Neuron (in vitro differentiated cells): ENCODE measurements around the gene OR52E8.

ENCODE experiments used
- H2AFZ ChIP-seq: one replicate; pipeline ENCODE4 v1.6.1; 2013; ENCODE audit warnings: low read depth, mild to moderate bottlenecking, inconsistent platforms, low read length, moderate library complexity
- H3K27me3 ChIP-seq: one replicate; pipeline ENCODE4 v1.6.1; 2013; ENCODE audit warnings: low read length; ENCODE audit not compliant: insufficient read depth
- H3K36me3 ChIP-seq: one replicate; pipeline ENCODE4 v1.6.1; 2013; ENCODE audit warnings: low read length; ENCODE audit not compliant: insufficient read depth
- H3K4me1 ChIP-seq: one replicate; pipeline ENCODE4 v1.6.1; 2013; ENCODE audit warnings: low read length; ENCODE audit not compliant: insufficient read depth
- H3K4me3 ChIP-seq: 2 replicates; pipeline ENCODE4 v1.5.1; 2013; ENCODE audit warnings: mild to moderate bottlenecking, low read length, moderate library complexity
- H3K9me3 ChIP-seq: one replicate; pipeline ENCODE4 v1.6.1; 2013; ENCODE audit warnings: low read length

The OR52E8 gene

DNA sequence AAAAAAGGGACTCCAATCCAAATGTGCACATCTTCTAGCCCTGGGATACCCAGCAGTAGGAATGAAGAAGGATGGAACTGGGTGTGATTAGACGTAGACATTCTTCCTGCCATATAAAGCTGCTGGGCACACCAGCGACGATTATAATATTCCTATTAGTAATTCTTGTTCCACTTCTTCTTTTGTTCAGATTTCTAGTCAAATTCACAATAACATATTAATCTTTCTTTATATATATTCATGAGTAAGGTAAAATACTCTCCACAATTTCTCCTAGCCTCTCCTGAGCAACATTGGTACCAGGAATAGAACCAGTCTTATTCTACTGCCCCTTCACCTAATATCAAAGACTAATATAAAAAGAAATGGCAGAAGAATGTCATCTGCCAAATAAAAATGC, at the start of gene OR52E8:
Gene OR52E8, minus strand, starts transcription at position 101 of the 400 bp plus-strand sequence. Its CDS starts 0 bp downstream, at position 101.
- H3K4me3 ChIP-seq: no peak within 1 kb of the TSS
- no peak within 1 kb of the TSS for H2AFZ ChIP-seq
- no peaks in the 10 kb centered on the region for H3K4me1 ChIP-seq
- no peaks in the 10 kb centered on the region for H3K9me3 ChIP-seq
- no peaks in the 10 kb centered on the region for H3K27me3 ChIP-seq
- H3K36me3 ChIP-seq: no peaks in the 10 kb centered on the region

GRCh38 chr11:5899534-5899933, 42.0 kb upstream of the OR52E8 start:
- H3K4me1 ChIP-seq: no peaks in the 10 kb centered on the region
- no peaks in the 10 kb centered on the region for H3K27me3 ChIP-seq
- H3K36me3 ChIP-seq: no peaks in the 10 kb centered on the region
- H3K4me3 ChIP-seq: no peak overlapping the region
- H3K9me3 ChIP-seq: no peaks in the 10 kb centered on the region
- no peak overlapping the region for H2AFZ ChIP-seq

DNA sequence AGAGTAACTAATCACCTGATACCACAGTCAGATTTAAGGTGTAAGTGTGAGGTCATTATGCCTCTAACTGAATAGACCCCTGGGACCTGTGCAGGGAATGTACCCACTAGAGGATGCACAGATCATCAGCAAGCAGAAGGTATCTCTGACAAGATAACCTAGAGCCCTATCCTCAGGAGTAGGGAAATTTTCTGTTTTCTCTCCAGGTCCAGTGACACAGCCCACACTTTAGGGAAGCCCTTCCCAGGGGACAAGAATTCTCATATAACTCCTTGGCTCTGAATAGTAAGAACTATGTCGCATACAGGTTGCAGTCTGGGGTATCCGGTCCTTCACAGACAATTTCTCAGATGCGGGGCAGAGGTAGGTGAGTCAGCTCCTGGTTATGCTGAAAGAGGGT, 35.4 kb upstream of the OR52E8 start, which contains the start of gene OR52E5:
Gene OR52E5, plus strand, starts transcription at position 301 of the 400 bp plus-strand sequence. CDS start 7,569 bp downstream, outside the sequence.
- Histone ChIP-seq H3K36me3 (no peaks in the 10 kb centered on the region), H3K4me1 (no peaks in the 10 kb centered on the region), H3K27me3 (peaks cover 2% of the 10 kb centered on the region), H2AFZ (no peak within 1 kb of the TSS), H3K4me3 (no peak within 1 kb of the TSS), H3K9me3 (no peaks in the 10 kb centered on the region)

GRCh38 chr11:5891216-5891800, 33.8 kb upstream of the OR52E8 start:
- no peaks in the 10 kb centered on the region for H3K9me3 ChIP-seq
- no peaks in the 10 kb centered on the region for H3K36me3 ChIP-seq
- no peak overlapping the region for H2AFZ ChIP-seq
- peaks cover 2% of the 10 kb centered on the region for H3K27me3 ChIP-seq
- no peaks in the 10 kb centered on the region for H3K4me1 ChIP-seq
- no peak overlapping the region for H3K4me3 ChIP-seq

- H3K36me3 ChIP-seq: no peaks in the 10 kb centered on the region
- H2AFZ ChIP-seq: no peak overlapping the region
- no peaks in the 10 kb centered on the region for H3K9me3 ChIP-seq
- no peaks in the 10 kb centered on the region for H3K4me1 ChIP-seq
- no peak overlapping the region for H3K4me3 ChIP-seq
- H3K27me3 ChIP-seq: no peaks in the 10 kb centered on the region
These were observed 30.2 kb upstream of the OR52E8 start for GRCh38 chr11:5887661-5888060.

DNA sequence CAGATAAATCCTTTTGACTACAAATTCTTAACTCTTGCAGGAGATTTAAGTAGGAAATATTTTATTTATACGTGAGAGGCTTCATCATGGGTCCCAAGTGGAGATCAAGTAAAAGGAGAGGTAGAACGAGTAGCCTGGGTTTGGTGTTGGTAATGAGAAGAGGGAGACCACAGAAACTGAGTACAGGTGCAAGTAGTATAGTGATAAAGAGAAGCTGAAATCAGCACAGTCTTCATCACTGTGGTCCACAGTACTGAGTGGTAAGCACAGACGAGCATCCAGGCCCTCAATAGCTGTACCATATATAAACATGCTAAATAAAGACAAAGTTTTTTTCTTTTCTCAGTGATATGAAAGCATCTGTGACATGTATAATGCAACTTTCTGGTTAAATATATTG, 29.7 kb upstream of the OR52E8 start:
- no peaks in the 10 kb centered on the region for H3K36me3 ChIP-seq
- no peaks in the 10 kb centered on the region for H3K4me1 ChIP-seq
- H3K4me3 ChIP-seq: no peak overlapping the region
- H2AFZ ChIP-seq: no peak overlapping the region
- H3K27me3 ChIP-seq: no peaks in the 10 kb centered on the region
- no peaks in the 10 kb centered on the region for H3K9me3 ChIP-seq

- Histone ChIP-seq H3K27me3 (no peaks in the 10 kb centered on the region), H3K9me3 (no peaks in the 10 kb centered on the region), H3K36me3 (no peaks in the 10 kb centered on the region), H2AFZ (no peak overlapping the region), H3K4me1 (no peaks in the 10 kb centered on the region), H3K4me3 (no peak overlapping the region)
These were observed 24.3 kb upstream of the OR52E8 start for GRCh38 chr11:5881756-5882155.

GRCh38 chr11:5880329-5880728, 22.8 kb upstream of the OR52E8 start, which contains the start of gene OR52E4:
Gene OR52E4, plus strand, starts transcription at chr11:5880629. Its CDS starts 3,664 bp downstream, at chr11:5884293.
- Histone ChIP-seq H3K4me1 (no peaks in the 10 kb centered on the region), H2AFZ (no peak within 1 kb of the TSS), H3K27me3 (no peaks in the 10 kb centered on the region), H3K4me3 (no peak within 1 kb of the TSS), H3K9me3 (no peaks in the 10 kb centered on the region), H3K36me3 (no peaks in the 10 kb centered on the region)

- Histone ChIP-seq H2AFZ (no peak overlapping the region), H3K27me3 (no peaks in the 10 kb centered on the region)
These were observed 21.1 kb upstream of the OR52E8 start for GRCh38 chr11:5878564-5878963.

DNA sequence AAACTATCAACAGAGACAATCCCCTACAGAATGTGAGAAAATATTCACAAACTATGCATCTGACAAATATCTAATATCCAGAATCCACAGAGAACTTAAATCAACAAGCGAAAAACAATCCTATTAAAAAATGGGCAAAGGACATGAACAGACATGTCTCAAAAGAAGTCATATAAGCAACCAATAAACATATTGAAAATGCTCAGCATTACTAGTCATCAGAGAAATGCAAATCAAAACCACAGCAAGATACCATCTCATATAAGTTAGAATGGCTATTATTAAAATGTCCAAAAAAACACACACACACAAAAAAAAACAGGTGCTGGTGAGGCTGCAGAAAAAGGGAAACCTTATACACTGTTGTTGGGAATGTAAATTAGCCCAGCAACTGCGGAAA, 8.3 kb upstream of the OR52E8 start:
- no peaks in the 10 kb centered on the region for H3K4me1 ChIP-seq
- no peaks in the 10 kb centered on the region for H3K27me3 ChIP-seq
- H3K36me3 ChIP-seq: no peaks in the 10 kb centered on the region
- H2AFZ ChIP-seq: no peak overlapping the region
- H3K4me3 ChIP-seq: no peak overlapping the region
- no peaks in the 10 kb centered on the region for H3K9me3 ChIP-seq

More at GRCh38 chr11:5878564-5878963, 21.1 kb upstream of the OR52E8 start:
- Histone ChIP-seq H3K4me3 (no peak overlapping the region), H3K36me3 (no peaks in the 10 kb centered on the region), H3K4me1 (no peaks in the 10 kb centered on the region), H3K9me3 (no peaks in the 10 kb centered on the region)

- Histone ChIP-seq H3K27me3 (no peaks in the 10 kb centered on the region), H3K4me3 (no peak overlapping the region), H3K36me3 (no peaks in the 10 kb centered on the region), H2AFZ (no peak overlapping the region), H3K9me3 (no peaks in the 10 kb centered on the region), H3K4me1 (no peaks in the 10 kb centered on the region)
These were observed 6.5 kb downstream of the OR52E8 start for GRCh38 chr11:5851002-5851401.

DNA sequence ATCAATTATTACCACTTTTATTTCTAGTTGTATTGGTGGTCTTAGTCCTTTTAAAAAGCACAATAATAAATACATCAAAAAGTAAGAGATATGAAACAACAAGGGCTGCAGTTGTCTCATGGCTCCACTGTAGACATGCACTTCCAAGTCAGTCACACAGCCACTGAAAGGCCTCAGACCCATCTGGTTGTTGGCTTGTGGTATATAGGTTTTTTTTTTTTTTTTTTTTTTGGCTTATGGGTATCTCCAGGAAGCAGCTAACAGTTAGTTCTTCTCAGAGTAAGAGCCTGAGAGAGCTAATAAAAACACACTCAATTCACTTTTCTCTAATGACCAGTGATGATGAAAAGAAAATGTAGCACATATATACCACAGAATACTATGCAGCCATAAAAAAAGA, 9.8 kb downstream of the OR52E8 start:
- H3K9me3 ChIP-seq: no peaks in the 10 kb centered on the region
- H3K4me3 ChIP-seq: no peak overlapping the region
- H3K36me3 ChIP-seq: no peaks in the 10 kb centered on the region
- no peak overlapping the region for H2AFZ ChIP-seq
- no peaks in the 10 kb centered on the region for H3K27me3 ChIP-seq
- no peaks in the 10 kb centered on the region for H3K4me1 ChIP-seq

DNA sequence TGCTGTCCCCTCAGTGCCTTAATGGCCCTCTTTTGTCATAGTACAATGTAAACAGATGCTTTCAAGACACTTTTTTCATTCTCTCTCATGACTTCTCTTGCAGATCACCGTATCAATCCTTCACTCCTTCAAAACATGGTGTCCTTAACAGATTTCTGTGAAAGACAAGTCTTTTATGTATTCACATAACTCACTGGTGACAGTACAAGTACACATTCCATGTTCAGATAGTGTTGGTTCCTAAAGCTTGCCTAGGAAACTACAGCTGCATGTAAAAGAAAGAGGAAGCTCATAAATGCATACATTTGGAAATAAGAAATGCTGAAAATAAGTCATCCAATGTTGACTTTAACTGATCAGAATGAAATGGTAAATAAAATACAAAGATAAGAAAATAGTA, 10.8 kb downstream of the OR52E8 start:
- no peaks in the 10 kb centered on the region for H3K36me3 ChIP-seq
- no peaks in the 10 kb centered on the region for H3K9me3 ChIP-seq
- H3K4me3 ChIP-seq: no peak overlapping the region
- no peaks in the 10 kb centered on the region for H3K4me1 ChIP-seq
- no peak overlapping the region for H2AFZ ChIP-seq
- no peaks in the 10 kb centered on the region for H3K27me3 ChIP-seq

DNA sequence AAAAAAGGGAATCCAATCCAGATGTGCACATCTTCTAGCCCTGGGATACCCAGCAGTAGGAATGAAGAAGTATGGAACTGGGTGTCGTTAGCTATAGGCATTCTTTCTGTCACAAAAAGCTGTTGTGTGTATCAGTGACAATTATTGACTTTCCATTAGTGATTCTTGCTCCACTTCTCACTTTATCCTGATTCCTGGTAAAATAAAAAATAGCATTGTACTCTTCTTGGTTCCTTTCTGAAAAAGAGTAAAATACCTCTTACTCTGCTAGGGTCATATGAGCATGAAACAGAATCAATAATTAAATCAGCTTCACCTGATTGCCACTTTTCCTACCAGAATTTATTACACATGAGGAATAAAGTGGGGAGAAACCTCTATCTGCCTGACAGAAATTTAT, 15.7 kb downstream of the OR52E8 start, which contains the start of gene OR52E6:
Gene OR52E6, minus strand, starts transcription at position 101 of the 400 bp plus-strand sequence. Its CDS starts 0 bp downstream, at position 101.
- Histone ChIP-seq H3K36me3 (no peaks in the 10 kb centered on the region), H3K27me3 (no peaks in the 10 kb centered on the region), H3K4me3 (no peak within 1 kb of the TSS), H3K4me1 (no peaks in the 10 kb centered on the region), H2AFZ (no peak within 1 kb of the TSS), H3K9me3 (no peaks in the 10 kb centered on the region)
